Hepatocyte (in vitro differentiated cells): ENCODE results near the gene ACCSL.

Experiments used
- CTCF ChIP-seq: fragments of 200-600 bp; sonication (generic); IDR thresholded peaks from 2 replicates; pipeline ENCODE4 v1.5.1; 2016; ENCODE audit warnings: antibody characterized with exemption, mild to moderate bottlenecking; ENCODE audit not compliant: poor library complexity
- EZH2 ChIP-seq: fragments of 200-600 bp; sonication (generic); IDR thresholded peaks from 2 replicates; pipeline ENCODE4 v1.6.1; 2016; ENCODE audit warnings: antibody characterized with exemption, mild to moderate bottlenecking, borderline replicate concordance
- EZH2phosphoT487 ChIP-seq: fragments of 200-600 bp; sonication (generic); IDR thresholded peaks from one replicate; pipeline ENCODE4 v1.6.1; 2018; ENCODE audit warnings: antibody characterized with exemption, mild to moderate bottlenecking, low read depth, moderate library complexity; ENCODE audit not compliant: unreplicated experiment, severe bottlenecking

- TF ChIP-seq CTCF: no peak
- no peak for TF ChIP-seq EZH2phosphoT487
- TF ChIP-seq EZH2: no peak
Observed at GRCh38 chr11:44083906-44084305, 36.1 kb downstream of the ACCSL start.
